ENCODE data around the gene KLF9. TPM values are rescaled to one million over a fixed set of nuclear protein-coding genes. Genes with fewer than 3 reads are reported as not detected.

KLF9 gene
- total and polyA plus RNA-seq, 9 of the 15 experiments (the other 6 are each of a cell fraction or from before 2014, with no cell fraction given) = 3.3 to 11.9 (median 6.9) TPM

GRCh38 chr9:70398145-70398556 is 16.3 kb downstream of the KLF9 start (continued):
- TF ChIP-seq, protein P1, sequence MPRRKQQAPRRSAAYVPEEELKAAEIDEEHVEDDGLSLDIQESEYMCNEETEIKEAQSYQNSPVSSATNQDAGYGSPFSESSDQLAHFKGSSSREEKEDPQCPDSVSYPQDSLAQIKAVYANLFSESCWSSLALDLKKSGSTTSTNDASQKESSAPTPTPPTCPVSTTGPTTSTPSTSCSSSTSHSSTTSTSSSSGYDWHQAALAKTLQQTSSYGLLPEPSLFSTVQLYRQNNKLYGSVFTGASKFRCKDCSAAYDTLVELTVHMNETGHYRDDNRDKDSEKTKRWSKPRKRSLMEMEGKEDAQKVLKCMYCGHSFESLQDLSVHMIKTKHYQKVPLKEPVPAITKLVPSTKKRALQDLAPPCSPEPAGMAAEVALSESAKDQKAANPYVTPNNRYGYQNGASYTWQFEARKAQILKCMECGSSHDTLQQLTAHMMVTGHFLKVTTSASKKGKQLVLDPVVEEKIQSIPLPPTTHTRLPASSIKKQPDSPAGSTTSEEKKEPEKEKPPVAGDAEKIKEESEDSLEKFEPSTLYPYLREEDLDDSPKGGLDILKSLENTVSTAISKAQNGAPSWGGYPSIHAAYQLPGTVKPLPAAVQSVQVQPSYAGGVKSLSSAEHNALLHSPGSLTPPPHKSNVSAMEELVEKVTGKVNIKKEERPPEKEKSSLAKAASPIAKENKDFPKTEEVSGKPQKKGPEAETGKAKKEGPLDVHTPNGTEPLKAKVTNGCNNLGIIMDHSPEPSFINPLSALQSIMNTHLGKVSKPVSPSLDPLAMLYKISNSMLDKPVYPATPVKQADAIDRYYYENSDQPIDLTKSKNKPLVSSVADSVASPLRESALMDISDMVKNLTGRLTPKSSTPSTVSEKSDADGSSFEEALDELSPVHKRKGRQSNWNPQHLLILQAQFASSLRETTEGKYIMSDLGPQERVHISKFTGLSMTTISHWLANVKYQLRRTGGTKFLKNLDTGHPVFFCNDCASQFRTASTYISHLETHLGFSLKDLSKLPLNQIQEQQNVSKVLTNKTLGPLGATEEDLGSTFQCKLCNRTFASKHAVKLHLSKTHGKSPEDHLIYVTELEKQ (CRISPR knock-in tag; IDR thresholded peaks at IDR 0.05) = no peak
- TF ChIP-seq, protein P2, sequence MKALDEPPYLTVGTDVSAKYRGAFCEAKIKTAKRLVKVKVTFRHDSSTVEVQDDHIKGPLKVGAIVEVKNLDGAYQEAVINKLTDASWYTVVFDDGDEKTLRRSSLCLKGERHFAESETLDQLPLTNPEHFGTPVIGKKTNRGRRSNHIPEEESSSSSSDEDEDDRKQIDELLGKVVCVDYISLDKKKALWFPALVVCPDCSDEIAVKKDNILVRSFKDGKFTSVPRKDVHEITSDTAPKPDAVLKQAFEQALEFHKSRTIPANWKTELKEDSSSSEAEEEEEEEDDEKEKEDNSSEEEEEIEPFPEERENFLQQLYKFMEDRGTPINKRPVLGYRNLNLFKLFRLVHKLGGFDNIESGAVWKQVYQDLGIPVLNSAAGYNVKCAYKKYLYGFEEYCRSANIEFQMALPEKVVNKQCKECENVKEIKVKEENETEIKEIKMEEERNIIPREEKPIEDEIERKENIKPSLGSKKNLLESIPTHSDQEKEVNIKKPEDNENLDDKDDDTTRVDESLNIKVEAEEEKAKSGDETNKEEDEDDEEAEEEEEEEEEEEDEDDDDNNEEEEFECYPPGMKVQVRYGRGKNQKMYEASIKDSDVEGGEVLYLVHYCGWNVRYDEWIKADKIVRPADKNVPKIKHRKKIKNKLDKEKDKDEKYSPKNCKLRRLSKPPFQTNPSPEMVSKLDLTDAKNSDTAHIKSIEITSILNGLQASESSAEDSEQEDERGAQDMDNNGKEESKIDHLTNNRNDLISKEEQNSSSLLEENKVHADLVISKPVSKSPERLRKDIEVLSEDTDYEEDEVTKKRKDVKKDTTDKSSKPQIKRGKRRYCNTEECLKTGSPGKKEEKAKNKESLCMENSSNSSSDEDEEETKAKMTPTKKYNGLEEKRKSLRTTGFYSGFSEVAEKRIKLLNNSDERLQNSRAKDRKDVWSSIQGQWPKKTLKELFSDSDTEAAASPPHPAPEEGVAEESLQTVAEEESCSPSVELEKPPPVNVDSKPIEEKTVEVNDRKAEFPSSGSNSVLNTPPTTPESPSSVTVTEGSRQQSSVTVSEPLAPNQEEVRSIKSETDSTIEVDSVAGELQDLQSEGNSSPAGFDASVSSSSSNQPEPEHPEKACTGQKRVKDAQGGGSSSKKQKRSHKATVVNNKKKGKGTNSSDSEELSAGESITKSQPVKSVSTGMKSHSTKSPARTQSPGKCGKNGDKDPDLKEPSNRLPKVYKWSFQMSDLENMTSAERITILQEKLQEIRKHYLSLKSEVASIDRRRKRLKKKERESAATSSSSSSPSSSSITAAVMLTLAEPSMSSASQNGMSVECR (CRISPR knock-in tag; IDR thresholded peaks at IDR 0.05) = 0 out of 2 replicates have a peak, but pooled peaks have one; percentile 40
- TF ChIP-seq, protein P3, sequence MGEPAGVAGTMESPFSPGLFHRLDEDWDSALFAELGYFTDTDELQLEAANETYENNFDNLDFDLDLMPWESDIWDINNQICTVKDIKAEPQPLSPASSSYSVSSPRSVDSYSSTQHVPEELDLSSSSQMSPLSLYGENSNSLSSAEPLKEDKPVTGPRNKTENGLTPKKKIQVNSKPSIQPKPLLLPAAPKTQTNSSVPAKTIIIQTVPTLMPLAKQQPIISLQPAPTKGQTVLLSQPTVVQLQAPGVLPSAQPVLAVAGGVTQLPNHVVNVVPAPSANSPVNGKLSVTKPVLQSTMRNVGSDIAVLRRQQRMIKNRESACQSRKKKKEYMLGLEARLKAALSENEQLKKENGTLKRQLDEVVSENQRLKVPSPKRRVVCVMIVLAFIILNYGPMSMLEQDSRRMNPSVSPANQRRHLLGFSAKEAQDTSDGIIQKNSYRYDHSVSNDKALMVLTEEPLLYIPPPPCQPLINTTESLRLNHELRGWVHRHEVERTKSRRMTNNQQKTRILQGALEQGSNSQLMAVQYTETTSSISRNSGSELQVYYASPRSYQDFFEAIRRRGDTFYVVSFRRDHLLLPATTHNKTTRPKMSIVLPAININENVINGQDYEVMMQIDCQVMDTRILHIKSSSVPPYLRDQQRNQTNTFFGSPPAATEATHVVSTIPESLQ (CRISPR knock-in tag; IDR thresholded peaks at IDR 0.05) = no peak
- TF ChIP-seq, protein P4, sequence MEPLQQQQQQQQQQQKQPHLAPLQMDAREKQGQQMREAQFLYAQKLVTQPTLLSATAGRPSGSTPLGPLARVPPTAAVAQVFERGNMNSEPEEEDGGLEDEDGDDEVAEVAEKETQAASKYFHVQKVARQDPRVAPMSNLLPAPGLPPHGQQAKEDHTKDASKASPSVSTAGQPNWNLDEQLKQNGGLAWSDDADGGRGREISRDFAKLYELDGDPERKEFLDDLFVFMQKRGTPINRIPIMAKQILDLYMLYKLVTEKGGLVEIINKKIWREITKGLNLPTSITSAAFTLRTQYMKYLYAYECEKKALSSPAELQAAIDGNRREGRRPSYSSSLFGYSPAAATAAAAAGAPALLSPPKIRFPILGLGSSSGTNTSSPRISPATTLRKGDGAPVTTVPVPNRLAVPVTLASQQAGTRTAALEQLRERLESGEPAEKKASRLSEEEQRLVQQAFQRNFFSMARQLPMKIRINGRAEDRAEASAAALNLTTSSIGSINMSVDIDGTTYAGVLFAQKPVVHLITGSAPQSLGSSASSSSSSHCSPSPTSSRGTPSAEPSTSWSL (CRISPR knock-in tag; IDR thresholded peaks at IDR 0.05; ENCODE audit: borderline replicate concordance) = no peak
- TF ChIP-seq RBM34 (IDR thresholded peaks at IDR 0.05; ENCODE audit: borderline replicate concordance, insufficient read depth, low read length) (no peak), SETDB1 (IDR thresholded peaks at IDR 0.05; ENCODE audit: low read length) (no peak), ZNF140 (CRISPR knock-in tag; IDR thresholded peaks at IDR 0.05) (no peak), MED1 (CRISPR knock-in tag; IDR thresholded peaks at IDR 0.05; ENCODE audit: borderline replicate concordance) (no peak), FOXP1 (CRISPR knock-in tag; IDR thresholded peaks at IDR 0.05) (no peak), PHF21A (IDR thresholded peaks at IDR 0.05; ENCODE audit: borderline replicate concordance, low read depth) (no peak), XRCC5 (IDR thresholded peaks at IDR 0.05; ENCODE audit: low read depth, low read length) (no peak)
- TF ChIP-seq, protein P5, sequence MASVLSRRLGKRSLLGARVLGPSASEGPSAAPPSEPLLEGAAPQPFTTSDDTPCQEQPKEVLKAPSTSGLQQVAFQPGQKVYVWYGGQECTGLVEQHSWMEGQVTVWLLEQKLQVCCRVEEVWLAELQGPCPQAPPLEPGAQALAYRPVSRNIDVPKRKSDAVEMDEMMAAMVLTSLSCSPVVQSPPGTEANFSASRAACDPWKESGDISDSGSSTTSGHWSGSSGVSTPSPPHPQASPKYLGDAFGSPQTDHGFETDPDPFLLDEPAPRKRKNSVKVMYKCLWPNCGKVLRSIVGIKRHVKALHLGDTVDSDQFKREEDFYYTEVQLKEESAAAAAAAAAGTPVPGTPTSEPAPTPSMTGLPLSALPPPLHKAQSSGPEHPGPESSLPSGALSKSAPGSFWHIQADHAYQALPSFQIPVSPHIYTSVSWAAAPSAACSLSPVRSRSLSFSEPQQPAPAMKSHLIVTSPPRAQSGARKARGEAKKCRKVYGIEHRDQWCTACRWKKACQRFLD (CRISPR knock-in tag; IDR thresholded peaks at IDR 0.05) = peak; percentile 71; the same call in 1 of the 2 replicates
- TF ChIP-seq, protein P6, sequence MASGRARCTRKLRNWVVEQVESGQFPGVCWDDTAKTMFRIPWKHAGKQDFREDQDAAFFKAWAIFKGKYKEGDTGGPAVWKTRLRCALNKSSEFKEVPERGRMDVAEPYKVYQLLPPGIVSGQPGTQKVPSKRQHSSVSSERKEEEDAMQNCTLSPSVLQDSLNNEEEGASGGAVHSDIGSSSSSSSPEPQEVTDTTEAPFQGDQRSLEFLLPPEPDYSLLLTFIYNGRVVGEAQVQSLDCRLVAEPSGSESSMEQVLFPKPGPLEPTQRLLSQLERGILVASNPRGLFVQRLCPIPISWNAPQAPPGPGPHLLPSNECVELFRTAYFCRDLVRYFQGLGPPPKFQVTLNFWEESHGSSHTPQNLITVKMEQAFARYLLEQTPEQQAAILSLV (tag; IDR thresholded peaks at IDR 0.05) = no peak
